ENCODE results near the gene TPO.
"Not testable (repeated sequence)": the region's sequence is repeated elsewhere in the genome, so short reads cannot be mapped to it uniquely, and the experiment has no call there.

Gene TPO

DNA sequence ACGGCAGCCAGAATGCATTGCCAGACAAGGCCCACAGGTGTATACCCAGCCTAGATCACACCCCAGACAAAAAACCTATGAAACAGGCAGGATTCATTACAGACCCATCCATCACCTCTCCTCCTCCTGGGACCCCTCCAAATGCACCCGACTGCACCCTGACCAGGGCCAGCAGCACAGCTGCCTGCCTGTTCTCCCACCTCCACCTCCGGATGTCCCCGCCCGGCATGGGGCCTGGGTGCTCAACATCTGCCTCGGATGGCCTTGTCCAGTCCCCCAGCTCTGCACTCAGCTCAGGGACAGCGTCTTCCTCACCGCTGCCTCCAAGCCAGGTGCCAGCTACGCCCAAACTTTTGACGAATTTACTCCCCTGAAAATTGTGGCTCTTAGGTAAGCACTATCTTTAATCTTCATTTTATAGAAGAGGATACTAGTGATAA is 91.1 kb downstream of the TPO start:
- DNase-seq = no peak

DNA sequence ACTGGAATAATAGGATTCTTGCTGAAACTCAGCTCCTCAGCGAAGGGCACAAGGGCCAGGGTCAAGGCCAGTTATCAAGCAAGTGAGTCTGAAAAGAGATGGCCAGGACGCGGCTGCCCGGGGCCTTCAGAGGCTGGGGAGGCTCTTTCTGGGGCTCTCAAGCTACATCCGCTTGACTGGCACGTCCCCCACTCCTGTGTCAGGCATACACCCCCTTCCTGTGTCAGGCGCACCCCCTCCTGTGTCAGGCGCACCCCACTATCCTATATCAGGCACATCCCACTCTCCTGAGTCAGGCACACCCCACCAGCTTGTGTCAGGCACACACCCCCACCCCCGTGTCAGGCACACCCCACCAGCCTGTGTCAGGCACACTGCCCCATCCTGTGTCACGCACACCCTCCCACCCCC is 91.8 kb downstream of the TPO start:
- no peak for DNase-seq

DNA sequence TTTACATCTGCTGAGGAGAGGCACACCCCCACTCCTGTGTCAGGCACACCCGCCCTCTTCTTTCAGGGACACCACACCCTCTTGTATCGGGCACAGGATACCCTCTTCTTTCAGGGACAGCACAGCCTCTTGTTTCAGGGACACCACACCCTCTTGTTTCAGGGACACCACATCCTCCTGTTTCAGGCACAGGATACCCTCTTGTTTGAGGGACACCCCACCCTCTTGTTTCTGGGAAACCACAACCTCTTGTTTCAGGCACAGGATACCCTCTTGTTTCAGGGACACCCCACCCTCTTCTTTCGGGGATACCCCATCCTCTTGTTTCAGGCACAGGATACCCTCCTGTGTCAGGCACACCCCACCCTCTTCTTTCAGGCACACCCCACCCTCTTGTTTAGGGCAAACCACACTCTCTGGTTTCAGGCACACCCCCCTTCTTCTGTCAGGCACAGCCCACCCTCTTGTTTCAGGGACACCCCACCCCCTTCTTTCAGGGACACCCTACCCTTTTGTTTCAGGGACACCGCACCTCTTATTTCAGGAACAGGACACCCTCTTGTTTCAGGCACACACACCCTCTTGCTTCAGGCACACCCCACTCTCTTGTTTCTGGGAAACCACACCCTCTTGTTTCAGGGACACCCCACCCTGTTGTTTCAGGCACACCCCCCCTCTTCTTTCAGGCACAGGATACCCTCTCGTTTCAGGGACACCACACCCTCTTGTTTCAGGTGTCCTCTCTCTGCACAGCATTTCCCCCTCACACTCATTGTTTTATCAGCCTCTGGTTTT is 96.2 kb downstream of the TPO start:
- peak; percentile 28 for DNase-seq

DNA sequence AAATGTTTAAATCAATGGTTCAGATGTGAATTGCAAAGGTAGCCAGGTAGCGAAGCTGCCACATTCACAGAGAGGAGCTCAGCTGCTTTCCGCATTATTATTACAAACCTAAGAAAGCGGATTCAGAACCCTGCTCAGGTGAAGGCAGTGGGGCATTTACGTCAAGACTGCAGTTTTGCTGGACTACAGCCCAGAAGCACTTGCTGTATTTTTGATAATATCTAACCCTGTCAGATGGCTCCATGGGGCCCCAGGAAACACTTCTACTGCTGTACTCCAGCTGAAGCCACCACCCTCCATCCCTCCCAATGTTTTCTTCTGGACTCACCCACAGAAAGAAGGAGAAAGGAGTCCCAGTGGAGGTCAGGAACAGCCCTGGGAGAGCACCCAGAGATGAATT is 96.9 kb downstream of the TPO start:
- DNase-seq = no peak

GRCh38 chr2:1511455-1511854 is 98.2 kb downstream of the TPO start:
- DNase-seq = no peak

GRCh38 chr2:1512321-1513289 is 99.3 kb downstream of the TPO start:
- DNase-seq = no peak

DNA sequence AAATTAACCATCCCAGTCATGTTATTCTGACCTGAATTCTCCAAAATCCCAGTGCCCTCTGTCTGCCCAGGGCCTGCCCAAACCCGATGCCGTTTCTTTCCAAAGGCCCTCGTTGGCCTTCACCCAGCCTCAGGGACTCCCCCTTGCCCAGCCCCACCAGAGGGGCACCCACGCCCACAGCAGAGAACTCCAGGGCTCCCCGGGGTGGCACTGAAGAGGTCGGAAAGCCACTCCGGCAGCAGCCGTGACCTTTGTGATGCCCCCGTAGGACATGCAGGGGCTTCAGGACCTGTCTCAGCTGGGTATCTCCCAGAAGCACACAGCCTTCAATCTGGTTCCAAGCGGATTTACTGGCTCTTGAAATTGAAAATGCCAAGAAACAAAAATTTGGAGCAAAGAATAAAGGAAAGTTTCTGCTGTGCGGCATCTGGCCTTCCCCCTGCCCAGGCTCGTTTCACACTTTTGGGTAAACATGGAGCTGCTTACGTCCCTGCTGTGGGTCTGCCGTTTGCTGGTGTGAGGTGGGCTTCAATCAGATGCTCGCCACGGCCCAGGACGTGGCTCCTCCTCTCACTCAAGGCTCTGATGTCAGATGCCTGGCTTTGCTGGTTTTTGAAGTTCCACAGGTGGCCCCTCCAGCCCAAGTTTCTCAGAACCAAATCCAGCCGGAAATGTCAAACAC is 101.3 kb downstream of the TPO start:
- DNase-seq = no peak

- DNase-seq = no peak
Observed at GRCh38 chr2:1515073-1515430, 101.8 kb downstream of the TPO start.

DNA sequence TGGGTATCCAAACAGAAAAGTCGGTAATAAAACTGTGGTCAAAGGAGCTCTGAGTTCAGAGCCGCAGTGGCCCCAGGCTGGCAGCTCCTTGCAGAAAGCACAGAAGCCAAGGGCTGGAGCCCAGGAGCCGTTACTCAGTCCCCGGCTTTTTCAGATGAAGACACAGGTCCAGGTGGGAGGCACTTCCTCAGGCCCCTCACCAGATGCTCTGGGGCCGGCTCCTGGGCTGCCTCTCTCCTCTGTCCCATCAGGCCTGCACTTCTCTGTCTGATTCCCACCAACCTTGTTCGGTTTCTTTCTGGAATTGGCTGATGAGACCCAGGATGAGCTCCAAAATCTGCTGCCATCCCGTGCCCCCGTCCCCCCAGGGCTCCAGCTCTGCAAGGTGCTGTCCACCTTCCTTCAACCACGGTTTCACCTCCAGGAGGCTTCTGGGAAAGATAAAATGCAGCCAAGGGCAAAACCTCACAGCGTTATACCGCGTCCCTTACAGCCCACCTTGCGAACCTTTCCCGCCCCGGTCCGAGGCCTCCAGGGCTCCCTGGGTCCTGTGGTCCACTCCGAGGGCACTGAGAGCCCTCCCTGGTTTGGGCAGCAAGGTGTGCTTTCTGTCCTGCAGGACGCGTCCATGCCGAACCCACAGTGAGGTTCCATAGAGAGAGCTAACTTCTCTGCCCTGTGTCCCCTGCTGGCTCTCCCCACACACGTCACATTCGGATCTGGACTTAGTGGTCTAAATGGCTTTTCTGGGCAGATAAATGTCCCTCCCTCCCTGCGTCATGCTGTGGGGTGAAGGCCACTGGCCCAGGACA is 102.9 kb downstream of the TPO start:
- DNase-seq = no peak

DNA sequence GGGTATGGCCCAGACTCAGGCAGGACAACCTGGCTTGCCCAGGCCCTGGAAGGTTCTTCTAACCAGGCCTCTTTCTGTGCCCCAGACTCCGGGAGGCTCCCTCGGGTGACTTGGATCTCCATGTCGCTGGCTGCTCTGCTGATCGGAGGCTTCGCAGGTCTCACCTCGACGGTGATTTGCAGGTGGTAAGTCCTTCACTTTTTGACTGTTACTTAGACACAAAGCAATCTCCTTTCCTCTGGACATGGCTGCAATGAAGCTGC is 103.5 kb downstream of the TPO start:
- no peak for DNase-seq

- not testable (repeated sequence) for DNase-seq
Observed at GRCh38 chr2:1517291-1517690, 104.0 kb downstream of the TPO start.

DNA sequence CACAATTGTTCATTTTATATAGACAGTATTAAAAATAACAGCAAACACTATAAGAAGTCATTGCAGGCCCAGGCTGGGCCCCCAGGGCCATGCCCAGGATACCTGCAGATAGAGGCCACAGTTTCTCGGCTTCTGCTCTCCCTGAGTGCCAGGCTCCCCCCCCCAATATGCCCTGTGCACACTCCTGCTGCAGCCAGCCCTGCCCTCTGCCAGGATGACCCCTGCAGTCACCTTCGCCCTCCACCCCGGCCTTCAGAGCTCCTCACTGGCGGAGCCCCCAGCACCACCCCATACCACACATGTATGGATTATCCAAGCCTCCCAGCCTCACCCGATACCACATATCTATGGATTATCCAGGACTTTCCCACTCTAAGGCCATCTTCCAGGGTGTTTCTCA is 104.5 kb downstream of the TPO start:
- DNase-seq = no peak

GRCh38 chr2:1518331-1518803 is 105.1 kb downstream of the TPO start:
- no peak for DNase-seq

DNA sequence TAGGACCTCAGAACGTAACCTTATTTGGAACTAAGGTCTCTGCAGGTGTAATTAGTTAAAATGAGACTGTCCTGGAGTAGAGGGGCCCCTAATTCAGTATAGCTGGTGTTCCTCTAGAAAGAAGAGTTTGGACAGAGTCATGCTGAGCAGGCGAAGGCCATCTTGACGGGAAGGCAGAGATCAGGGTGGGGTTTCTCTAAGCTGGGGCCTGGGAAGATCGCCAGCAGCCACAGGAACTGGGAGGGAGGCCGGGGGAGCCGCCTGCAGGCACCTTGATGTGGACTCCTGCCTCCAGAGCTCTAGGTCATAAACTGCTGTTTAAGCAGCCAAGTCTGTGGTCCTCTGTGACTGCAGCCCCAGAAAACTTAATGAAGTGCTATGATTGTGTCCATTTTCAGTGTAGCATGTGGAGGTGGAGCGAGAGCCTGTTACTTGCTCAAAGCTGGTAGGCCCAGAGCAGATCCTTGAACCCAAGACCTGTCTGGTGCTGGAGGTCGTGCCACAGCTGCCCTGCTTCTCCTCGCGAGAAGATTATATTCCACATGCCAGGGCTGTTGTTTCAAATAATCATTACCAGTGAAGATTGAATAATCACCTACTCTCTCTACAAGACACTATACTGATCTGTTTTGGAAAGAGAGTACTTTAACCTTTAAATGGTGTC is 105.7 kb downstream of the TPO start:
- DNase-seq = no peak

- DNase-seq = no peak
Observed at GRCh38 chr2:1521191-1521877, 108.1 kb downstream of the TPO start.

DNA sequence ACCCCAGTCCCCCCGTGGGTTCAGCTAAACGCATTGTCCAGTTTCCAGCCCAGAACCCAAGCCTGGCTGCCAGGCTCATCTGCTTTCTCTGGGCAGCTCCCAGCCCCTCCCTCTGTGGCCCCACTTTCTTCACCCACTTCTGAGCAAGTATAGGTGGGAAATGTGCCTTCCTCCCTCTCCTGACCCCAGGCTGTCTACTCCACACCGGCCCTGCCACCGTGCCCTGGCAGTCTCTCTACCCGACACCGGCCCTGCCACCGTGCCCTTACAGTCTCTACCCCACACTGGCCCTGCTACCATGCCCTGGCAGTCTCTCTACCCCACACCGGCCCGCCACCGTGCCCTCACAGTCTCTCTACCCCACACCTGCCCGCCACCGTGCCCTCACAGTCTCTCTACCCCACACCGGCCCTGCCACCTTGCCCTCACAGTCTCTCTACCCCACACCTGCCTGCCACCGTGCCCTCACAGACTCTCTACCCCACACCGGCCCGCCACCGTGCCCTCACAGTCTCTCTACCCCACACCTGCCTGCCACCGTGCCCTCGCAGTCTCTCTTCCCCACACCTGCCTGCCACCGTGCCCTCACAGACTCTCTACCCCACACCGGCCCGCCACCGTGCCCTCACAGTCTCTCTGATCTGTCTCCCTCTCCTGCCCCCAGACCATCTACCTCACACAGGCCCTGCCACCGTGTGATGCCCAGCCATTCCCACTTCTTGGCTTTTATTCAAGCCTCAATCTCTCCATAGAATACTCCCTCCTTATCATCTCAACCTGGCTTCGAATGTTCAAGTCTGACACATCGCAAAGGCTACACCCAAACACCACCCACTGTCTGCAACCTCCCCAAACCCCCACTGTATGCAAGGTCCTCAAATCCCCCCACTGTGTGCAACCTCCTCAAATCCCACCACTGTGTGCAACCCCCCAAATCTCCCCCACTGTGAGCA is 108.9 kb downstream of the TPO start:
- no peak for DNase-seq

GRCh38 chr2:1527153-1527992 is 114.1 kb downstream of the TPO start:
- DNase-seq = no peak

DNA sequence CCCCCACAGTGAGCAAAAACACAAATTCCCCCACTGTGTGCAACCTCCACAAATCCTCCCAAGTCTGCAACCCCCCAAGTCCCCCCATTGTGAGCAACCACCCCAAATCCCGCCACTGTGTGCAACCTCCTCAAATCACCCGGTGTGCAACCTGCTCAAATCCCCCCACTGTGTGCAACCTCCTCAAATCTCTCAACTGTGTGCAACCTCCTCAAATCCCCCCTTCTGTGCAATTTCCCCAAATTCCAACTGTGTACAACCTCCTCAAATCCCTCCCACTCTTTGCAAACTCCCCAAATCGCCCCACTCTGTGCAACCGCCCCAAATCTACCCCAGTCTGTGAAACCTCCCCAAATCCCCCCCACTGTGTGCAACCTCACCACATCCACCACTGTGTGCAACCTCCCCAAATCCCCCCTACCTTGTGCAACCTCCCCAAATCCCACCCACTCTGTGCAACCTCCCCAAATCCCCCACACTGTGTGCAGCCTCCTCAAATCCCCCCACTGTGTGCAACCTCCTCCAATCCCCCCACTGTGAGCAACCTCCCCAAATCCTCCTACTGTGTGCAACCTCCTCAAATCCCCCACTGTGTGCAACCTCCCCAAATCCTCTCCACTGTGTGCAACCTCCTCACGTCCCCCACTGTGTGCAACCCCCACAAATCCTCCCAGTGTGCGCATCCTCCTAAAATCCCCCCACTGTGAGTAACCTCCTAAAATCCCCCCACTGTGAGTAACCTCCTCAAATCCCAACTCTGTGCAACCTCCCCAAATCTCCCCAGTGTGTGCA is 115.2 kb downstream of the TPO start:
- no peak for DNase-seq

Data from CD4-positive, alpha-beta T cell treated with Interleukin-6 for 4 hours (primary cell).